HG02840 (cell line): ENCODE results near the gene ADRA2A.

Experiments used
- ATAC-seq: cut with Tn5 transposase; IDR thresholded peaks from one replicate; pipeline ENCODE4 v1.9.1; 2021; ENCODE audit warnings: mild to moderate bottlenecking, moderate library complexity, moderate number of reproducible peaks; ENCODE audit not compliant: unreplicated experiment, low FRiP score

ADRA2A gene

GRCh38 chr10:111128331-111129180 lies 51.7 kb downstream of the ADRA2A start:
- no peak for ATAC-seq

GRCh38 chr10:111129363-111129762 lies 52.5 kb downstream of the ADRA2A start:
- ATAC-seq = no peak

- no peak for ATAC-seq
These were observed 53.6 kb downstream of the ADRA2A start for GRCh38 chr10:111130471-111130870.
